Testis (tissue), 2 donors: ENCODE results near the gene PRKAR2B.

Experiments
- POLR2A ChIP-seq: fragments of 450-650 bp; IDR thresholded peaks from one replicate; pipeline ENCODE4 v1.6.1; 2017; ENCODE audit warnings: antibody characterized with exemption, mild to moderate bottlenecking, moderate library complexity
- TF ChIP-seq, protein P1 (sequence below), 3 experiments: fragments of 450-650 bp in 2 of 3; fragments of 200-600 bp in 1 of 3; sonication (generic) in 1 of 3; IDR thresholded peaks; one replicate each; pipeline ENCODE4 v1.5.1; 2016 to 2019; ENCODE audit warnings: antibody characterized with exemption in 3 of 3, mild to moderate bottlenecking in 2 of 3, moderate library complexity in 1 of 3

- TF ChIP-seq, protein P1, sequence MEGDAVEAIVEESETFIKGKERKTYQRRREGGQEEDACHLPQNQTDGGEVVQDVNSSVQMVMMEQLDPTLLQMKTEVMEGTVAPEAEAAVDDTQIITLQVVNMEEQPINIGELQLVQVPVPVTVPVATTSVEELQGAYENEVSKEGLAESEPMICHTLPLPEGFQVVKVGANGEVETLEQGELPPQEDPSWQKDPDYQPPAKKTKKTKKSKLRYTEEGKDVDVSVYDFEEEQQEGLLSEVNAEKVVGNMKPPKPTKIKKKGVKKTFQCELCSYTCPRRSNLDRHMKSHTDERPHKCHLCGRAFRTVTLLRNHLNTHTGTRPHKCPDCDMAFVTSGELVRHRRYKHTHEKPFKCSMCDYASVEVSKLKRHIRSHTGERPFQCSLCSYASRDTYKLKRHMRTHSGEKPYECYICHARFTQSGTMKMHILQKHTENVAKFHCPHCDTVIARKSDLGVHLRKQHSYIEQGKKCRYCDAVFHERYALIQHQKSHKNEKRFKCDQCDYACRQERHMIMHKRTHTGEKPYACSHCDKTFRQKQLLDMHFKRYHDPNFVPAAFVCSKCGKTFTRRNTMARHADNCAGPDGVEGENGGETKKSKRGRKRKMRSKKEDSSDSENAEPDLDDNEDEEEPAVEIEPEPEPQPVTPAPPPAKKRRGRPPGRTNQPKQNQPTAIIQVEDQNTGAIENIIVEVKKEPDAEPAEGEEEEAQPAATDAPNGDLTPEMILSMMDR (IDR thresholded peaks at IDR 0.05) = no peak
- TF ChIP-seq POLR2A = no peak
Observed at GRCh38 chr7:107021600-107021999, 22.9 kb upstream of the PRKAR2B start.
